HG02938 (cell line): ENCODE data around the gene CHRNB1.
A peak's percentile ranks its signal among the peaks of the same experiment; 100 is the strongest.

Experiments
- ATAC-seq: cut with Tn5 transposase; IDR thresholded peaks from one replicate; pipeline ENCODE4 v1.9.1; 2021; ENCODE audit warnings: mild to moderate bottlenecking, moderate library complexity; ENCODE audit not compliant: unreplicated experiment

Gene CHRNB1, protein sequence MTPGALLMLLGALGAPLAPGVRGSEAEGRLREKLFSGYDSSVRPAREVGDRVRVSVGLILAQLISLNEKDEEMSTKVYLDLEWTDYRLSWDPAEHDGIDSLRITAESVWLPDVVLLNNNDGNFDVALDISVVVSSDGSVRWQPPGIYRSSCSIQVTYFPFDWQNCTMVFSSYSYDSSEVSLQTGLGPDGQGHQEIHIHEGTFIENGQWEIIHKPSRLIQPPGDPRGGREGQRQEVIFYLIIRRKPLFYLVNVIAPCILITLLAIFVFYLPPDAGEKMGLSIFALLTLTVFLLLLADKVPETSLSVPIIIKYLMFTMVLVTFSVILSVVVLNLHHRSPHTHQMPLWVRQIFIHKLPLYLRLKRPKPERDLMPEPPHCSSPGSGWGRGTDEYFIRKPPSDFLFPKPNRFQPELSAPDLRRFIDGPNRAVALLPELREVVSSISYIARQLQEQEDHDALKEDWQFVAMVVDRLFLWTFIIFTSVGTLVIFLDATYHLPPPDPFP

DNA sequence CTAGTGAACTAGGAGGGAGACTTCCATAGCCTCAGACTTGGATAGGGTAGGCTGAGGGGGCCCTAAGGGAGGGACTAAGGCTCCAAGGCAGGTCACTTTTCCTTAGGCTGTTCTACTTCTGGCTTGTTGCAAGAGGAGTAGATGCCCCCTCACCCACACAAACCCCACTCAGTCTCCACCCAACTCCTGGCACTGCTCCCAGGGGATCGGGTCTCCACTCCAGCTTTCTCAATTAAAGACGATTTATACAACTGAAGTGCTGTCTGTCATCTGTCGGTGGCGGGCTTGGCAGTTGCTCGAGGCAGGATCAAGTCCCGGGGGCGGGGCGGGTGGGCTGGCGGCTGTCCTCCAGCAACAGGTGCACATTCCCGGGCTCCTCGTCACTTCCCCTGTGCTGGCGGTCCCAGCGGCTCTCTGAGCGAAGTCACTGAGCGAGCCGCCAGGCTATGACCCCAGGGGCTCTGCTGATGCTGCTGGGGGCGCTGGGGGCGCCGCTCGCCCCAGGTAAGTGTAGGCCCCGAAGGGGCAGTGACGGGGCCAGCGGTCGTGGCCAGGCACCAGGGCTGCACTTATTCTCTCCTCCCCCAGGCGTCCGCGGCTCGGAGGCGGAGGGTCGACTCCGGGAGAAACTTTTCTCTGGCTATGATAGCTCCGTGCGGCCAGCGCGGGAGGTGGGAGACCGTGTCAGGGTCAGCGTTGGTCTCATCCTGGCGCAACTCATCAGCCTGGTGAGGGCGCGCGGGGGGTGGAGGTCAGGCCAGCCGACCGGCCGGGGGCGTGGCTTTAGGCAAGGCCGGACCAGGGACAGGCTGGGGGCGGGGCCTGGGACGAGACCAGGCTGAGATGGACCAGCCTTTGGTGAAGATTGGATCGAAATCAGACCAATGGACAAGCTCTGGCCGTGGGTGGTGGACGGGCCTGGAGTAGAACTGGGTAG, at the start of gene CHRNB1:
TSS of gene CHRNB1 (plus strand) at position 380 of the 937 bp plus-strand sequence. CDS start at position 447, 67 bp downstream.
- no peak for ATAC-seq

DNA sequence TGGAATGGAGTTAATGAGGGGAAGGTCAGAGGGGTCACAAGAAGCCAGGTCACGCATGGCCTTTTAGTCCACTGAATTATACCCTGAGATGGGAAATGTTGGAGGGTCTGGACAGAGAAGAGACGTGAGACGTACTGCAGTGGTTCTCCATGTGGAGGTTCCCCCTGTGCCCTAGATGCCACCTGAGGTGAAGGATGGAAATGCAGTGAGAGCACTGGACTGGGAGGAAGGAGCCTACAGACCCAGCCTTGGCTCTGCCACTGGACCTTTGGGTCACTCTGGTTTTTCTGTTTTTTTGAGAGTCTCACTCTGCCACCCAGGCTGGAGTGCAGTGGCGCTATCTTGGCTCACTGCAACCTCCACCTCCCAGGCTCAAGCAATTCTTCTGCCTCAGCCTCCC, 48.7 kb upstream of the CHRNB1 start:
- ATAC-seq = no peak

DNA sequence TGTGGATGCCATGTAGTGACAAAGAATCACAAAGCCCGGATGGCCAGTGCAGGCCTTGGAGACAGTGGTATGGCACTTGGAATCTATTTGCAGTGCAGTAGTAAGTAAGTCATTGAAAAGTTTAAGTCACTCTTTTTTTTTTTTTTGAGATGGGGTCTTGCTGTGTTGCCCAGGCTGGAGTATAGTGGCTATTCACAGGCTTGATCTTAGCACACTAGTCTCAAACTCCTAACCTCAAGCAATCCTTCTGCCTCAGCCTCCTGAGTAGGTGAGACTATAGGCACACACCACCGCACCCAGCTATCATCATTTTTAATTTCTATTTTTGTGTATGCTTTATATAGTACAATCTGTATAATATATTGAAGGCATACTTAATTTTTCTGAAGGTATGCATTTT, 46.2 kb upstream of the CHRNB1 start:
- ATAC-seq = no peak

DNA sequence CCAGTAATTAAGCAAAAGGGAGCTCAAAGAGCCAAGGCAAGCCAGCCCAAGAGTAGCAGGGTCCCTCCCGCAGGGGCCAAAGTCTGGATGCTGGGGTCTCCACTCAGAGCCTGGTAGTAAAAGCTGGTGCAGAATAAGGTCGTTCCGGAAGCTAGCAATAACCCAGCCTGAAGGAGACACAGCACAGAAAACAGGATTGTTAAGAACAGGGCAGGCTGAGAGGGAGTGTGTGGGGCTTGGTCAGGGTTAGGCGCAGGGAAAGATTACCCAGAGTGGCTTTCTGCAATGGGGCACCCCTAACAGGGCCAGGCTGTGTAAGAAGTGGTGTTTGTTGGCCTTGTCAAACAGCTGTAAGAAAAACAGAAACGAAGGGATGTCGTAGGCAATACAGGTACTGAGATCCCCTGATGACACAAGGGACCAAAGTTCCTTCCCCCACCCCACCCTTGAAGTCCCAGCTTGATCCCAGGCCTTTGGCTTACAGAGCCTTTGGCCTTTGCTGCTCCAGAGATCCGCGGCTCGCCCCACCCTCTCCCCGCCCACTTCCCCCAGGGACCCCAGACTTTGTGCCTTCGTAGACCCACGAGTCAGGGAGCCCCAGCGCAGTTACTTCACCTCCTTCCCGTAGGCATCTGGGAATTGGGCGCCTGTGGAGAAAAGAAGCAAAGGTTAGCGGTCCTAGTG, 41.7 kb upstream of the CHRNB1 start:
- ATAC-seq = no peak

DNA sequence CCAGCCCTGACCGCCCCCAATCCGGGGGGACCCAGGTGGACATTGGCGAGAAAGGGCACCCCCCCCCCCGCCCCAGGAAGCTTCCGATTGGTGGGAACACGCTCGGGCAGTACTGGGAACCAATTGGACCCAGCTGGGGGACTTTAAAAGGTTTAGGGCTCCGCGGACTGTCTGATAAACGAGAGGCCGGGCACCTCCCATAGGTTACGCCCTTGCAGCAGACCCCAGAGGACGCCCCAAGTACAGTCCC, 41.2 kb upstream of the CHRNB1 start:
- ATAC-seq = no peak

DNA sequence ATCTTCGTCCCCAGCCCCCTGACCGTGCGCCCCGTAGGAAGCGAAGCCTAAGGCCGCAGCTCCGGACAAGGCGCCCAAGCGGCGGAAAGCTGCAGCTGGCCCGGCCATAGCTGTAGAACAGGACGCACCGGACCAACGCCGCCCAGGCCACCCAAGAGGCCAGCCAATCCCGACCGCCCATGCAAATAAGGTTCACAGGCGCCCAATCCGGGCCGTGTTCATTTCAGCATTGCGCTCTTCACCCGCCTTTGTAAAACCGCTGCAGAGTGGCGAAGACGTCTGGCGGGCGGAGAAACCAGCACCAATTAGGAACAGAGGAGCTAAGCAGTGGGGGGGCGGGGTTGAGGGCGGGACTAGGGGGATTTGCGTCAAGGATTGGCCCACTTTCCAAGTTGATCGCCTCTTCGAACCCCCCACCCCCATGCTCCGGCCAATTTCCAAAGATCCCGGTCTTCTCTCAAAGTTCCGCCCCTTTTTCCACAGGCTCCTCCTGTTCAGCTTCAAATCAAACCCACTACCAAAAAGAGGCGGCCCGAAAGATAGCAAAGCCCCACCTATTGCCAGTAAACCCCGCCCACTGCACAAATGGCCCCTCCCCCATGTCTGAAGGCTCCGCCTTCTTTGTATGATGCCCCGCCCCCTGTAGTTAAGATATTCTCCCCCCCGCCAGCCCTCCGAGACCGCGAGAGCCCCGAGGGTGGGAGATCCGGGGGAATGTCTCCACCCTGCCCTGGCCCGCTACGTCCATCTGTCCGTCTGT, 40.7 kb upstream of the CHRNB1 start, which contains the start of gene TMEM256:
TSS of gene TMEM256 (minus strand) at position 121 of the 760 bp plus-strand sequence. CDS start at position 108, 13 bp downstream.
- ATAC-seq = peak; percentile 93

DNA sequence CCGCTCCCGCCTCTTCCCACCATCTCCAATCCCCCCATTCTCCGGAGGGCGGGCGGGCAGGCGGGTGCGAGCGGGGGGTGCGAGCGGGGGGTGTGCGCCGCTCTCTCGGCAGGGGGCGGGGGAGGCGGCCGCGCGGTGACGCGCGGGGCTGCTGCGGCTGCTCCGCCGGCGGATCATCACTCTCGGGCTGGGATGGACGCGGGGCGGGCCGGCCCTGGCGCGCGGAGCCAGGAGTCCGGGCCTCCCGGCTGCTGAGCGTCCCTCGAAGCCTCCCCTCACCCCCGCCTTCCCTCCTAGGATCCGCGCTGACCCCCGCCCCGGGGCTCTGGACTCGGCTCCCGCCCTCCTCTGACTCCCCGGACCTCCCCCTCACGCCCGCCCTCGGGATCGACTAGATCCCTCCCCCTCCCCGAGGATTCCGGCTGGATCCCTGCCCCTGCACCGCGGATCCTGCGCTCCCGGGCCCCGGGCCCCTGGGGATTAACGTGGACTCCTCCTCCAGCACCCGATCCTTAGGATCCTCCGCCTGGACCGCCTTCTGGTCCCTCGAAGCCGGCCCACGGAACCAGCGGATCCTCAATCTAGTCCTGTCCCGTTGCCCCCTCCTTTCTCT, 40.0 kb upstream of the CHRNB1 start:
- no peak for ATAC-seq

DNA sequence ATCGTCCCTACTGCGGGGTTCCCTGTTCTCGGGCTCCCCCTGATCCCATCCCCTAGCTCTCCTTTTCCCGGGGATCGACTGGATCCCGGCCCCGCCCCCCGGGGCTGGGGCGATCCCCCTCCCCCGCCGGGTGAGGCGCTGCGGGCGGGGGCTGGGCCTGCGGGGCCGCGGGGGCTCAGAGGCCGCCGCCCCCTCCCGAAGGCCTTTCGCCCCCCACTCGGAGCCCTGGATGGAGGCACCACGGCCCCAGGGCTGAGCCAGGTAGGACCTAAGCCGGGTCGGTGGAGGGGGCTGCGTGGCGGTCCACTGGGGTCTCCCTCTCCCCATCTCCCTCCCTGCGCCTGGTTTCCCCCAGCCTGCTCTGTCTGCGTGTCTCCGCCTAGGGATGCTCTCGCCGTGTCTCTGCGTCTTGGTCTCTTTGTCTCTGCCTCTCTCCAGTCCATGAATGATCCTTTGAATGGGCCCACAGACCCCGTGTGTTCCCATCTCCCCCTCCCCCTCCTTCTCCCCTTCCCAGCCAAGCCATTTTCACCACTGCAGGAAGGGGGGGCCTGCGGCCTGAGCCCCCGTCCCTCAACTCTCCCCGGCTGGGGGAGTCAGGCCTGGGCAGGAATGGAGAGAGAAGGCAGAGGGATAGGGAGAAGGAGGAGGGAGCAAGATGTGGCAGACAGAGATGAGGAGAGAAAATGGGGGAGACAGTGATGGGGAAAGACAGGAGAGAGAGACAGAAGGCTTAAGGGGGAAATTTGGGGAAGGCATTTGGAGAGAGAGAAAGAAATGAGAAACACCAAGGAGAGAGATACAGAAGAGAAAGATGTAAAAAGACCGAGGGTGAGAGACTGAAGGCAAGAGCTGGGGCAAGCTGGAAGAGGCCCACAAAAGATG, 39.3 kb upstream of the CHRNB1 start:
- ATAC-seq = no peak

DNA sequence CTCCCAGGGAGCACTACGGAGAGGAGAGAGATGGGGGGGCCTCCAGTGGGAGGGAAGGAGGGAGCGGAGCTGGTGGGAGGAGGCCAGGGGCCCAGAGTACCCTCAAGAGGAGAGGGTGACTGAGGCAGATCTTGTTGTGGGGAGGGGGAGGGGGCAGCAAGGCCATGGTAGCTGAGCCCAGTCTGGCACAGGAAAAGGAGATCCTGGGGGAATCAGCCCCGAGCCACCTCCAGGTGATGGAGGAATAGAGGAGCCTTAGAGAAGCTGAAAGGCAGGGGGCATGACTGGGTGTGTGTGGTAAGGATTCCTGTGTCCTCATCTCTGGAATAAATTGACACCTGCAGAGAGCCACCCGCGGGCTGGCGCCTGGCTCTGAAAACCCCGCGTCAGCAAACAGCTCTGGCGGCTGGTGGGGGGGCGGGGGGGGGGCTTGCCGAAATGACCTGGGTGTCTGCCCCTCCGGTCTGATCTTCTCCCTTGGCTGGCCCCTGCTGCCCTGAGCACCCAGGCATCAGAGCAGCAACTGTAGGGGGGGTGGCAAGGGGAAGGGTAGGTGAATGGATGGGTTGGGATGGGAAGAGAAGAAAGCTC, 38.5 kb upstream of the CHRNB1 start:
- no peak for ATAC-seq

DNA sequence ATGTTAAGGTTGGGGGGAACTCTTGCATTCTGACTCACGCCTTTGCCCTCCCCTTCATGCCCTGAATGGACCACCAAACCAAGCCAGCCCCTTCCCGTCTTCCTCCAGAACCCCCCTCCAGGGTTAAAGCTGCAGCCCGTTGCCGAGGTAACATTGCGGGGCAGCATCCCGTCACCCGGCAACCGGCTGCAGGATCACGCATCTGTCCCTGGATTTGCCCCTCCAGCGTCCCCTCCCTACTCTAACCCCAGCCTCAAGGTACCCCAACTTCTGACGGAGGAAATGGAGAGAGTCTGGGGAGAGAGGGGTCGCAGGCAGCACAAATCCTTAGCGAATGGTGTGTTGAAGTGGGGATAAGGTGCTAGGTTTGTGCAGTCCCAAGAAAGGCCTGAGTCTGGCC, 37.8 kb upstream of the CHRNB1 start:
- no peak for ATAC-seq

DNA sequence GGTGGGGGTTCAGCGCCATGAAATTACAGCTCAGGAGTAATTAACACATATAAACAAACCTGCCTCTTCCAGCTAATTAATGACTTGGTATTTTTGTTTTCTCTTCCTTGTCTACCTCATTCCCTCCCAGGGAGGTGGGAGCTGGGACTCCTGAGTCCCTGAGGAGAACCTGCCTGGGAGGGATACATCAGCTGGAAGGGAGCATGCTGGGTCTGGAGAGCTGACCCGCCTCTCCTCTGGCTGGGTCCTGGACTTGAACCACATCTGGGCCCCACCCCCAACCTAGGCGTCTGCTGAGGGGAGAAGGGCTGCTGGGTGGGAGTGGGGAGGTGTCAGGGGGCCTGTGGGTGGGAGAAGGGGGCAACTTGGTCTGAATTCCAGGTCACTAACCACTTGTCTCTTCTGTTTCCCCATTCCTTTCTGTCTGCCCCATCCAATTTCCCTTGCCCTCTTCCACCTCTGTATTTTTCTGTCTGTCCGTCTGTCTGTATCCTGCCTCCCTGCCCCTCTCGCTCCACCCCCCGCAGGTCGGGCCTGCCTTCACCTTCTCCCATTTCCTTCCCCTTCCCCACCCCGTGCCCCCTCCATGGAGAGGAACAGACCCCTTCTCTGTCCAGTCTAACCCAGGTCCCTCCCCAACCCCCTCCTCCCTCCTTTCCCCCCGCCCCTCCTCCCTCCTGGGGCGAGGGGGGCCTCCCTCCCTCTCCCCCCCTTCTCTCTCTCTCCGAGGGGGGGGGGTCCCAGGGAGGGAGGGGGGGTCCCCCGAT, 37.2 kb upstream of the CHRNB1 start, which contains the start of gene NLGN2:
TSS of gene NLGN2 (plus strand) at position 361 of the 767 bp plus-strand sequence. CDS start 411 bp downstream, outside the sequence.
- no peak for ATAC-seq

DNA sequence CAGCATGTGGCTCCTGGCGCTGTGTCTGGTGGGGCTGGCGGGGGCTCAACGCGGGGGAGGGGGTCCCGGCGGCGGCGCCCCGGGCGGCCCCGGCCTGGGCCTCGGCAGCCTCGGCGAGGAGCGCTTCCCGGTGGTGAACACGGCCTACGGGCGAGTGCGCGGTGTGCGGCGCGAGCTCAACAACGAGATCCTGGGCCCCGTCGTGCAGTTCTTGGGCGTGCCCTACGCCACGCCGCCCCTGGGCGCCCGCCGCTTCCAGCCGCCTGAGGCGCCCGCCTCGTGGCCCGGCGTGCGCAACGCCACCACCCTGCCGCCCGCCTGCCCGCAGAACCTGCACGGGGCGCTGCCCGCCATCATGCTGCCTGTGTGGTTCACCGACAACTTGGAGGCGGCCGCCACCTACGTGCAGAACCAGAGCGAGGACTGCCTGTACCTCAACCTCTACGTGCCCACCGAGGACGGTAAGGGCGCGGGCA, 36.6 kb upstream of the CHRNB1 start:
- no peak for ATAC-seq

DNA sequence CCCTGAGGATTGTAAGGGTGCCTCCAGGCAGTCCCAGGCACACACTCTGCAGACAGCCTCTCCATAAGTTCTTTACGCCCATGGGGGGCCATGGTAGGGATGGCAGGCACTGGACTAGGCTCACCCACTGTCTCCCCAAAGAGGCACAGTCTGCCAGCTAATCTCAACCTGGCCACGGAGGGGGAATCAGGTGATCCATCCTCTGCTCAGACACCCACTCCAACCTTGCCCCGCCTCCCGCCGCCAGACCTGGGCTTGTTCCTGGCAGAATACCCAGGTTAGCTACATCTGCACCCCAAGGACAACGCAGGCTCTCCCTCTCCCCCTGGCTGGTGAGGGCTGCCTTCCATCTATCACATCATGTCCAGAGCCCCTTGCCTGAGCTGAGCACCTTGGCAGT, 36.0 kb upstream of the CHRNB1 start:
- ATAC-seq = no peak

DNA sequence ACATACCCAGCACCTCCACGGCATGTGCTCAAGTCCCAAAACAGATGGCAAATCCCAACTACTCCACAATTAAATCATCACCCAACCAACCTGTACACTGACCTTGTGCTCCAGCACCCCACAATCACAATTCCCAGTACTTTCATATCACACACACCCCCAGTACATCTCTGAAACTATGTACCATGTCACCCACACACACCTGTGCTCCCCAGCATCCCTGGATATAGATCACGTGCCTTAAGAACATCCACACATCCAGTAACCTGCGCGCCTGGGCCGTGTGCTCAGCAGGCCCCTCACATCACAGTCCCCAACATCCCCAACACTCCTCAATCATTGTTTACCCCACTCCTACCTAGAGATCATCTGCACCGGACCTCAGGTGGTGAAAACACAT, 35.1 kb upstream of the CHRNB1 start:
- no peak for ATAC-seq

DNA sequence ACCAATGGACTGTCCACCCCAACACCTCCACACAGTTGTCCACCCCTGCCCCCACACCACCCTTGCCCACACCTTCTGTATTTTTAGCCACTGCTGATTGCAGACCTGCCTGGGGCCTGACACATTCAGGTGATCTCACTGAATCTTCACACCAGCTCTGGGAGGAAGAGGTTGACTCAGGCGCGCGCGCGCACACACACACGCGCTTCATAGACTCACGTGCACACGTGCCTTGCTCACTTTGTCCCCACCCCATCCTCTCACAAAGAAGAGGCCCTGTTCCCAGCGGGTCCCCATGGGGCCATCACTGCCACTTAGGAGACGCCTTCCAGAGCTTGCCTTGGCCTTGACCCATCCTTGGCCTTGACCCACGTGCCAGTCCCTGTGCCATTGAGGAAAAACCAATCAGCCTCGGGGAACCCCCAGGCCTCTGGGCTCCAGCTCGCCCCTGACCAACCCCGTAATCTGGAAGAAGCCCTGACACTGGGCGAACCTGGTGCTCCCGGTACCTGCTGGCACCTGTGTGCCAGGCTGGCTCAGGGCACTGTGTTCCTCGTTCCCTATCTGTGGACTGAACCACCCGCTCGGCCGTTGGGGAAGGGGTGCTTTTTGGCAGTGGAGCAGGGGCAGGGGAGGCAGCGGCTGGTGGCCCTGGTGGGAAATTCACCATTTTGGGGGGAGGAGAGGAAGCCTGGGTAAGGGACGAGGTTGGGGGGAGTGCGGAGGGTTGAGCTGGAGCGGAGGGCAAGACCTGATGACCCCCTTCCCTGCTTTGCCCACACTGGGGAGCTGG, 34.0 kb upstream of the CHRNB1 start:
- no peak for ATAC-seq

DNA sequence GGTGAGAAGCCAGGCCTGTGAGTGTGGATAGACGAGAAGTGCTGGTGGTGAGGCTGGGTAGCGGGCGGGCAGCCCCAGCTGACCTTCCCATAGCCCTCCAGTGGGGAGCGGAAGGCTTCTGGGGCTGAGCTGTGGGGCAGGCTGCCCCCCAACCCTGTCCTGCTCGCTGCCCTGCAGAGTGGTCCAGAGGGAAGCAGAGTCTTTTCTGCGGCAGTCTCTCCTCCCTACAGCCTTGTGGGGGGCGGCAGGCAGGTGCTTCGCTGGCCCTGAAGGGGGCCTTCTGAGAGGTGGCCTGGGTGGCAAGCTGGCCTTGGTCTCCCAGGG, 33.5 kb upstream of the CHRNB1 start:
- ATAC-seq = no peak

DNA sequence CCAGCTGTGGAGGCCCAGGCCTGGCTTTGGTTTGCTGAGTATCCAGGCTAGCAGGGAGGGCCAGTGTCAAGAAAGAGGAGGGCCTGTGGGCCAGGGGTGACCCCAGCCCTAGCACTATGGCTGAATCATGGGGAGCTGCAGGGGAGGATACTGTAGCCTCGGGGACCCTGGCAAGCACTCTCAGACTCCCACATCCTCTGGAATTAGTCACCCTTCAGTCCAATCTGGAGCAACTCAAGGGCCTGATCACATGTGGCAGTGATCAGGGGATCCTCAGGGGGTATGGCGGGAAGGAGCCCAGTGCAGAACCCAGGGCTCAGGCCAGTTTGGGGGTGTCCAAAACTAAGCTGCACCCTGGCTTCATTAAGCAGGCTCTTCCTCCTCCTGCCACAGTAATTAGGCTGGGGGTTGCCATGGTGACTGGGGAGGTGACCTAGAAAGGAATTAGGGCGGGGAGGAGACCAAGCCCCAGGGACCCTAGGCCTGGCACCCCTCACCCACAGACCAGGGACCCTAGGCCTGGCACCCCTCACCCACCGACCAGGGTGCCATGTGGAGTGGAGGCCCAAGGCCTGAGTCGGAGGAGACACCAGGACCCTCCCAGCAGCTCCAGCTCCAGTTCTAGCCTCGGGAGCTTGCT, 31.4 kb upstream of the CHRNB1 start:
- ATAC-seq = no peak
